ENCODE results near the gene ARHGAP32. TPM values are rescaled to one million over a fixed set of nuclear protein-coding genes. Genes with fewer than 3 reads are reported as not detected.

ARHGAP32 gene
- total RNA-seq, 4 donors from 2014 or later, result 9.8 to 18.8 (median 16.2) TPM

DNA sequence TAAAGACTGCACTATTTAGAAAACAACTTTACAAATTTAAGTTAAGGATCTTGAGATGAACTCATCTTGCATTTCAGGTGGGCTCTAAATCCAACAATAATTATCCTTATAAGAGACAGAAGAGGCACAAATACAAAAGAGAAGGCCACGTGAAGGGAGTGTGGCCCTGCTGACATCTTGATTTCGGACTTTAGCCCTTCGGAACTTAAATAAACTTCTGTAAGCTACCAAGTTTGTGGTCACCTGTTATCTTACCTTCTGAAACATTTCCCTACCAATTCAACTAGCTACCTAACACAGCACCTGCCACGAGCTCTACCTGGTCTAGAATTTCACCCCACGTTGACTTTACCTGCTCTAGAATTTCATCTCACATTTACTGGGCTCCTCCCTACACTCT lies 42.9 kb upstream of the ARHGAP32 start:
- H3K4me1 ChIP-seq, result no peaks in the 10 kb centered on the region
- no peaks in the 10 kb centered on the region for H3K9me3 ChIP-seq
- 98 to 100% methylated on average over 4 to 5 of the region's 5 CpGs for WGBS, 2 donors (ENCODE audit: low coverage in 1 of 2)
- TF ChIP-seq POLR2AphosphoS5 (IDR thresholded peaks at IDR 0.05) (no peak), EP300 (IDR thresholded peaks at IDR 0.05) (no peak), POLR2A (IDR thresholded peaks at IDR 0.05) (no peak)
- TF ChIP-seq, protein P1, sequence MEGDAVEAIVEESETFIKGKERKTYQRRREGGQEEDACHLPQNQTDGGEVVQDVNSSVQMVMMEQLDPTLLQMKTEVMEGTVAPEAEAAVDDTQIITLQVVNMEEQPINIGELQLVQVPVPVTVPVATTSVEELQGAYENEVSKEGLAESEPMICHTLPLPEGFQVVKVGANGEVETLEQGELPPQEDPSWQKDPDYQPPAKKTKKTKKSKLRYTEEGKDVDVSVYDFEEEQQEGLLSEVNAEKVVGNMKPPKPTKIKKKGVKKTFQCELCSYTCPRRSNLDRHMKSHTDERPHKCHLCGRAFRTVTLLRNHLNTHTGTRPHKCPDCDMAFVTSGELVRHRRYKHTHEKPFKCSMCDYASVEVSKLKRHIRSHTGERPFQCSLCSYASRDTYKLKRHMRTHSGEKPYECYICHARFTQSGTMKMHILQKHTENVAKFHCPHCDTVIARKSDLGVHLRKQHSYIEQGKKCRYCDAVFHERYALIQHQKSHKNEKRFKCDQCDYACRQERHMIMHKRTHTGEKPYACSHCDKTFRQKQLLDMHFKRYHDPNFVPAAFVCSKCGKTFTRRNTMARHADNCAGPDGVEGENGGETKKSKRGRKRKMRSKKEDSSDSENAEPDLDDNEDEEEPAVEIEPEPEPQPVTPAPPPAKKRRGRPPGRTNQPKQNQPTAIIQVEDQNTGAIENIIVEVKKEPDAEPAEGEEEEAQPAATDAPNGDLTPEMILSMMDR (IDR thresholded peaks at IDR 0.05), result no peak
- H3K27ac ChIP-seq, result no peak overlapping the region
- no peaks in the 10 kb centered on the region for H3K27me3 ChIP-seq
- no peaks in the 10 kb centered on the region for H3K36me3 ChIP-seq
- H3K4me3 ChIP-seq, result no peak overlapping the region
- no peak for ATAC-seq

GRCh38 chr11:129230006-129230405 lies 37.9 kb upstream of the ARHGAP32 start:
- 72 to 85% methylated on average over 5 to 6 of the region's 6 CpGs for WGBS, 2 donors (ENCODE audit: low coverage in 1 of 2)
- ATAC-seq, result no peak
- no peaks in the 10 kb centered on the region for H3K36me3 ChIP-seq
- H3K27ac ChIP-seq, result no peak overlapping the region
- H3K27me3 ChIP-seq, result no peaks in the 10 kb centered on the region
- H3K4me1 ChIP-seq, result no peaks in the 10 kb centered on the region
- peaks cover 0 to 28% (median 0%) of the 10 kb centered on the region in 3 donors for H3K9me3 ChIP-seq
- no peak for TF ChIP-seq POLR2AphosphoS5 (IDR thresholded peaks at IDR 0.05)
- no peak overlapping the region for H3K4me3 ChIP-seq

DNA sequence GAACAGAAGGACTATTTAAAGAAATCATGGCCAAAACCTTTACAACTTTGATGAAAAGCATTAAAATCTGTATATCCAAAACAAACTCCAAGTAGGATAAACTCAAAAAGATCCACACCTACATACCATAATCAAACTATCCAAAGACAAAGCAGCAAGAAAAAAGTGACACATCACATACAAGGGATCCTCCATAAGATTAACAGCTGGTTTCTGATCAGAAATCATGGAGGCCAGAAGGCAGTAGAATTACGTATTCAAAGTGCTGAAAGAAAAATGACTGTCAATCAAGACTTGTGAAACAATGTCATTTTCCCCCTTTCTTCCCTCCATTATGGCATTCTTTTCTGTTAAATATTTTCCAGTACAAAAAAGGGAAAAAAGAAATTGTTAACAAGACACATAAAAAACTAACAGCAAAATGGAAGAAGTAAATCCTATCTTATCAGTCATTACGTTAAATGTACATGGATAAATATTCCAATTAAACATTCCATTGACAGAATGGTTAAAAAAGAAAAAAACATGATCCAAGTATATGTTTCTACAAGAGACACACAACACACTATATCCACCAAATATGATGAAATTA lies 34.2 kb upstream of the ARHGAP32 start:
- WGBS, 2 donors (ENCODE audit: low coverage in 1 of 2), result 94 to 95% methylated on average over 2 of the region's 2 CpGs
- Histone ChIP-seq H3K36me3 (no peaks in the 10 kb centered on the region), H3K27me3 (no peaks in the 10 kb centered on the region), H3K9me3 (peaks cover 0 to 28% (median 0%) of the 10 kb centered on the region in 3 donors), H3K27ac (no peak overlapping the region), H3K4me3 (no peak overlapping the region), H3K4me1 (peaks cover 0 to 18% (median 0%) of the 10 kb centered on the region in 3 donors)
- no peak for ATAC-seq
- TF ChIP-seq POLR2A (IDR thresholded peaks at IDR 0.05) (no peak), EP300 (IDR thresholded peaks at IDR 0.05) (no peak), POLR2AphosphoS5 (IDR thresholded peaks at IDR 0.05) (no peak)
- TF ChIP-seq, protein P1 (IDR thresholded peaks at IDR 0.05), result no peak

GRCh38 chr11:129225190-129225589 lies 33.1 kb upstream of the ARHGAP32 start:
- no peak overlapping the region for H3K4me3 ChIP-seq
- H3K4me1 ChIP-seq, result peaks cover 0 to 18% (median 0%) of the 10 kb centered on the region in 3 donors
- TF ChIP-seq EP300 (IDR thresholded peaks at IDR 0.05) (no peak), POLR2A (IDR thresholded peaks at IDR 0.05) (no peak), POLR2AphosphoS5 (IDR thresholded peaks at IDR 0.05) (no peak)
- TF ChIP-seq, protein P1 (IDR thresholded peaks at IDR 0.05), result no peak
- 80 to 87% methylated on average over 1 of the region's 1 CpG for WGBS, 2 donors (ENCODE audit: low coverage in 1 of 2)
- peaks cover 0 to 28% (median 0%) of the 10 kb centered on the region in 3 donors for H3K9me3 ChIP-seq
- ATAC-seq, result no peak
- H3K27ac ChIP-seq, result no peak overlapping the region
- H3K27me3 ChIP-seq, result no peaks in the 10 kb centered on the region
- H3K36me3 ChIP-seq, result no peaks in the 10 kb centered on the region

DNA sequence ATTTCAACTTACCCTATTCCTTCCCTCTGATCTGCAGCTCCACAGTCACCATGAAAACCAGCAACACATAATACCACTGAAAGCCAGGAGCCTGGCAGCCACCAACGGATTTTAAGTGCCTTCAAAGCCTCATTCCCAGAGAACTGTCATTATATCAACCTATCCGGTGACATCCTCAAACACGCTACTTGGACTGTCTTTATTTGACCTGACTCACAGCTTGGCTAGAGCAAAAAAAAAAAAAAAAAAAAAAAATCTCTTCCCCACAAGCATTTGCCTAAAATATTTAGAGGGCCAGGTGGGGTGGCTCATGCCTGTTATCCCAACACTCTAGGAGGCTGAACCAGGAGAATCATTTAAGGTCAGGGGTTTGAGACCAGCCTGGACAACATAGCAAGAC lies 32.4 kb upstream of the ARHGAP32 start:
- TF ChIP-seq, protein P1 (IDR thresholded peaks at IDR 0.05), result no peak
- TF ChIP-seq POLR2A (IDR thresholded peaks at IDR 0.05) (no peak), EP300 (IDR thresholded peaks at IDR 0.05) (no peak), POLR2AphosphoS5 (IDR thresholded peaks at IDR 0.05) (no peak)
- Histone ChIP-seq H3K9me3 (peaks cover 0 to 28% (median 0%) of the 10 kb centered on the region in 3 donors), H3K36me3 (no peaks in the 10 kb centered on the region), H3K27ac (peak overlapping the region in 1 of 4 donors; percentile 42), H3K4me3 (no peak overlapping the region), H3K27me3 (no peaks in the 10 kb centered on the region), H3K4me1 (peaks cover 0 to 24% (median 0%) of the 10 kb centered on the region in 3 donors)
- WGBS, 2 donors (ENCODE audit: low coverage in 1 of 2), result 78 to 80% methylated on average over 2 to 3 of the region's 3 CpGs
- no peak for ATAC-seq
